Naive thymus-derived CD8-positive, alpha-beta T cell (primary cell): ENCODE results near the gene TMEM205. TPM values are rescaled to one million over a fixed set of nuclear protein-coding genes. Genes with fewer than 3 reads are reported as not detected.

Experiments used
- polyA plus RNA-seq, 3 donors: library from polyadenylated mRNA; unstranded; fragments of 300-500 nt; fragmentation: Illumina TruSeq; gene quantifications; one replicate each; pipeline ENCODE4 v1.2.3, GENCODE V29; 2021
- total RNA-seq, 8 experiments: library from RNA in 2 of 8; stranded (reverse) in 2 of 8; gene quantifications; one replicate each; pipeline ENCODE4 v1.2.3 and lab custom pipeline; 2021 to 2026

Gene TMEM205
- total and polyA plus RNA-seq, 5 experiments from 2014 or later: 22.9 to 76.1 (median 56.6) TPM

Other genes with a start within 250 kb of the TMEM205 start
- 1 to 10 TPM; 1.5 to 1.7 TPM for gene SPC24, start 190.5 kb downstream of the TMEM205 start, total RNA-seq
- under 1 TPM in 2 of 3 donors, not detected in 1; 0.16 to 0.47 TPM for gene SPC24, start 190.5 kb downstream of the TMEM205 start, polyA plus RNA-seq
- under 1 TPM; 0.23 to 0.36 TPM for gene KANK2, start 148.7 kb downstream of the TMEM205 start, total RNA-seq
- not detected for gene KANK2, start 148.7 kb downstream of the TMEM205 start, polyA plus RNA-seq
- not detected for gene ANGPTL8, start 106.6 kb downstream of the TMEM205 start, total RNA-seq
- gene ANGPTL8, start 106.6 kb downstream of the TMEM205 start, polyA plus RNA-seq: not detected
- under 1 TPM; 0.16 to 0.34 TPM for gene DOCK6, start 83.7 kb downstream of the TMEM205 start, total RNA-seq
- not detected for gene DOCK6, start 83.7 kb downstream of the TMEM205 start, polyA plus RNA-seq
- gene TSPAN16, start 50.1 kb downstream of the TMEM205 start, total RNA-seq: not detected
- gene TSPAN16, start 50.1 kb downstream of the TMEM205 start, polyA plus RNA-seq: not detected
- 1 to 10 TPM; 4.5 to 4.9 TPM for gene RAB3D, start 6.6 kb downstream of the TMEM205 start, total RNA-seq
- 1 to 10 TPM in 1 of 3 donors, under 1 TPM in 2; 0.80 to 1.4 (median 0.89) TPM for gene RAB3D, start 6.6 kb downstream of the TMEM205 start, polyA plus RNA-seq
- gene CCDC159, start 251 bp upstream of the TMEM205 start, total RNA-seq: 10 to 100 TPM; 59.9 to 61.6 TPM
- 10 to 100 TPM; 13.7 to 16.8 (median 15.0) TPM for gene CCDC159, start 251 bp upstream of the TMEM205 start, polyA plus RNA-seq
- 1 to 10 TPM; 8.4 to 8.7 TPM for gene PLPPR2, start 9.2 kb upstream of the TMEM205 start, total RNA-seq
- under 1 TPM; 0.22 to 0.33 (median 0.30) TPM for gene PLPPR2, start 9.2 kb upstream of the TMEM205 start, polyA plus RNA-seq
- gene SWSAP1, start 28.4 kb upstream of the TMEM205 start, total RNA-seq: 1 to 10 TPM; 5.6 to 5.7 TPM
- 1 to 10 TPM; 4.3 to 5.8 (median 4.7) TPM for gene SWSAP1, start 28.4 kb upstream of the TMEM205 start, polyA plus RNA-seq
- 1 to 10 TPM; 5.1 to 6.2 TPM for gene EPOR, start 38.0 kb upstream of the TMEM205 start, total RNA-seq
- gene EPOR, start 38.0 kb upstream of the TMEM205 start, polyA plus RNA-seq: 1 to 10 TPM; 5.1 to 6.9 (median 5.9) TPM
- not detected for gene RGL3, start 73.0 kb upstream of the TMEM205 start, total RNA-seq
- not detected for gene RGL3, start 73.0 kb upstream of the TMEM205 start, polyA plus RNA-seq
- gene ODAD3, start 88.9 kb upstream of the TMEM205 start, total RNA-seq: not detected
- gene ODAD3, start 88.9 kb upstream of the TMEM205 start, polyA plus RNA-seq: not detected
- 100 to 1,000 TPM; 252 to 262 TPM for gene PRKCSH, start 89.4 kb upstream of the TMEM205 start, total RNA-seq
- 10 to 100 TPM; 23.5 to 58.7 (median 28.0) TPM for gene PRKCSH, start 89.4 kb upstream of the TMEM205 start, polyA plus RNA-seq
- gene ELAVL3, start 134.8 kb upstream of the TMEM205 start, total RNA-seq: not detected
- gene ELAVL3, start 134.8 kb upstream of the TMEM205 start, polyA plus RNA-seq: not detected
- 10 to 100 TPM; 15.3 to 18.1 TPM for gene ZNF653, start 159.6 kb upstream of the TMEM205 start, total RNA-seq
- 1 to 10 TPM; 1.4 to 2.9 (median 1.7) TPM for gene ZNF653, start 159.6 kb upstream of the TMEM205 start, polyA plus RNA-seq
- 10 to 100 TPM; 47.1 to 50.8 TPM for gene ECSIT, start 182.9 kb upstream of the TMEM205 start, total RNA-seq
- 10 to 100 TPM; 34.3 to 40.1 (median 35.4) TPM for gene ECSIT, start 182.9 kb upstream of the TMEM205 start, polyA plus RNA-seq
- gene CNN1, start 192.6 kb upstream of the TMEM205 start, total RNA-seq: not detected
- not detected for gene CNN1, start 192.6 kb upstream of the TMEM205 start, polyA plus RNA-seq
- gene ELOF1, start 213.0 kb upstream of the TMEM205 start, total RNA-seq: 10 to 100 TPM; 41.0 to 42.8 TPM
- gene ELOF1, start 213.0 kb upstream of the TMEM205 start, polyA plus RNA-seq: 10 to 100 TPM; 71.4 to 91.0 (median 90.6) TPM
- gene ACP5, start 231.4 kb upstream of the TMEM205 start, total RNA-seq: 10 to 100 TPM; 13.8 to 14.8 TPM
- gene ACP5, start 231.4 kb upstream of the TMEM205 start, polyA plus RNA-seq: 10 to 100 TPM in 2 of 3 donors, 1 to 10 TPM in 1; 8.4 to 14.2 (median 12.0) TPM